ENCODE data around the gene TRAPPC11.
"Not testable (repeated sequence)": the region's sequence is repeated elsewhere in the genome, so short reads cannot be mapped to it uniquely, and the experiment has no call there.

The TRAPPC11 gene

GRCh38 chr4:183617075-183617474, 42.0 kb upstream of the TRAPPC11 start:
- no peak for TF ChIP-seq CTCF (IDR thresholded peaks at IDR 0.05; ENCODE audit: insufficient read depth, low read length, missing control alignments)
- DNase-seq (ENCODE audit: low read depth, low spot score), result no peak
- H3K4me3 ChIP-seq (ENCODE audit: low read depth, low read length), result no peak overlapping the region
- ChIA-PET CTCF (no interaction called here), POLR2A (no interaction called here)

DNA sequence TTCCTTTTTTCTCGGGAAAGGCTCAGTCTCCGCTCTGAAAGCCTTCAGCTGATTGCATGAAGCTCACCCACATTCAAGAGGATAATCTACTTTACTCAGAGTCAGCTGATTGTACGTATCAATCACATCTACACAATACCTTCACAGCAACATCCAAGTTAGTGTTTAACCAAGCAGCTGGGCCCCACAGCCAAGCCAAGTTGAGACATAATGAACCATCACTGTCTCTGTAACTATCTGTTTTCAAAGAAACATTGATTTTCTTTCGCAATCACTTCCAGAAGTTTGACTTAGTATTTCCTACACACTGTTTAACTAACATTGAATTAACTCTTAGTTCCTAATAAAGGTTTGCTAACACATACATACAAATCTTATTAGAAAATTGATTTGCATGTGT, 40.4 kb upstream of the TRAPPC11 start:
- no peak for TF ChIP-seq CTCF (IDR thresholded peaks at IDR 0.05; ENCODE audit: insufficient read depth, low read length, missing control alignments)
- no peak for DNase-seq (ENCODE audit: low read depth, low spot score)
- POLR2A ChIA-PET, result no interaction called here
- CTCF ChIA-PET, result no interaction called here
- H3K4me3 ChIP-seq (ENCODE audit: low read depth, low read length), result no peak overlapping the region

GRCh38 chr4:183620421-183620820, 38.7 kb upstream of the TRAPPC11 start:
- CTCF ChIA-PET, result no interaction called here
- H3K4me3 ChIP-seq (ENCODE audit: low read depth, low read length), result no peak overlapping the region
- DNase-seq (ENCODE audit: low read depth, low spot score), result no peak
- no peak for TF ChIP-seq CTCF (IDR thresholded peaks at IDR 0.05; ENCODE audit: insufficient read depth, low read length, missing control alignments)
- POLR2A ChIA-PET, result no interaction called here

- ChIA-PET POLR2A (no interaction called here), CTCF (no interaction called here)
- no peak for TF ChIP-seq CTCF (IDR thresholded peaks at IDR 0.05; ENCODE audit: insufficient read depth, low read length, missing control alignments)
- no peak overlapping the region for H3K4me3 ChIP-seq (ENCODE audit: low read depth, low read length)
- DNase-seq (ENCODE audit: low read depth, low spot score), result no peak
Measured at GRCh38 chr4:183621875-183622274, 37.2 kb upstream of the TRAPPC11 start.

DNA sequence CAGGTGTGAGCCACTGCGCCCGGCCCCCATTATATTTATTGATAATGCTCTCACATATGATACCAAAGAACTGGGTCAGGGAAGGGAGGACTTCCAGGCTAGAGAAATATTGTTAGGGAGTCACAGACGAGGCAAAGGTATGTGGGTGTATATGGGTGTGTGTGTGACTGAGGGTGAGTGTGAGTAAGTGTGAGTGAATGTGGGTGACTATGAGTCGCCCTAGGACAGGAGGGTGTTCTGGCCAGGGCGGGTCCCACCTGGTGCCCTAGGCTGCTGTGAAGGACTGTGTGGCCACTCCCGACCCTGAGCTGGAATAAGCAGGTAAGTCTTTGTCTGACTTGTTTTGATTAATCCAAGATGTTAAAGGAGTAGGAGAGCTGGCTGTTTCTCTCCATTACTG, 34.5 kb upstream of the TRAPPC11 start:
- ChIA-PET POLR2A (no interaction called here), CTCF (no interaction called here)
- TF ChIP-seq CTCF (IDR thresholded peaks at IDR 0.05; ENCODE audit: insufficient read depth, low read length, missing control alignments), result no peak
- no peak overlapping the region for H3K4me3 ChIP-seq (ENCODE audit: low read depth, low read length)
- no peak for DNase-seq (ENCODE audit: low read depth, low spot score)

GRCh38 chr4:183626168-183626567, 32.9 kb upstream of the TRAPPC11 start:
- TF ChIP-seq CTCF (IDR thresholded peaks at IDR 0.05; ENCODE audit: insufficient read depth, low read length, missing control alignments), result no peak
- H3K4me3 ChIP-seq (ENCODE audit: low read depth, low read length), result no peak overlapping the region
- ChIA-PET POLR2A (no interaction called here), CTCF (interaction anchor here (0.8 kb wide), 1 partner anchor 10 kb away, joined by 3 read pairs; no protein-coding TSS in a partner anchor)
- no peak for DNase-seq (ENCODE audit: low read depth, low spot score)

DNA sequence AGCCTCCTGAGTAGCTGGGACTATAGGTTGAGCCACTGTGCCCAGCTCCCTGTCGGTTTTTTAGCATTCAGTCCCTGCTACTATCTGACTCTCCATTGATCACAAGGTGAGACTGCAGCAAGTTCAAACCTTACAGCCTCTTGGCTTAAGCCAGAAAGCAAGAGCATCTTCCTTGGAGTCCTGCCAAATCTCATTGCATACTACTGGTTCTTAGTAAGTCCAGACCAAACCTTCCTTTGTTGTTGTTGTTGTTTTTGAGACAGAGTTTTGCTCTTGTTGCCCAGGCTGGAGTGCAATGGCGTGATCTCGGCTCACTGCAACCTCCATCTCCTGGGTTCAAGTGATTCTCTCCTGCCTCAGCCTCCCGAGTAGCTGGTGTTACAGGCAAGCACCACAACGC, 31.8 kb upstream of the TRAPPC11 start:
- CTCF ChIA-PET, result interaction anchor here (0.7 kb wide), 1 partner anchor 9 kb away, joined by 3 read pairs; no protein-coding TSS in a partner anchor

More for the DNA sequence above, 31.8 kb upstream of the TRAPPC11 start:
- POLR2A ChIA-PET; H3K4me3 ChIP-seq (ENCODE audit: low read depth, low read length); DNase-seq (ENCODE audit: low read depth, low spot score): not testable (repeated sequence)
